GM18499 (cell line): Measurements from ENCODE around the gene TMEM184B.

Source experiments
- ATAC-seq: cut with Tn5 transposase; IDR thresholded peaks from one replicate; pipeline ENCODE4 v1.9.1; 2021; ENCODE audit warnings: moderate number of reproducible peaks; ENCODE audit not compliant: insufficient read depth, unreplicated experiment

TMEM184B gene

DNA sequence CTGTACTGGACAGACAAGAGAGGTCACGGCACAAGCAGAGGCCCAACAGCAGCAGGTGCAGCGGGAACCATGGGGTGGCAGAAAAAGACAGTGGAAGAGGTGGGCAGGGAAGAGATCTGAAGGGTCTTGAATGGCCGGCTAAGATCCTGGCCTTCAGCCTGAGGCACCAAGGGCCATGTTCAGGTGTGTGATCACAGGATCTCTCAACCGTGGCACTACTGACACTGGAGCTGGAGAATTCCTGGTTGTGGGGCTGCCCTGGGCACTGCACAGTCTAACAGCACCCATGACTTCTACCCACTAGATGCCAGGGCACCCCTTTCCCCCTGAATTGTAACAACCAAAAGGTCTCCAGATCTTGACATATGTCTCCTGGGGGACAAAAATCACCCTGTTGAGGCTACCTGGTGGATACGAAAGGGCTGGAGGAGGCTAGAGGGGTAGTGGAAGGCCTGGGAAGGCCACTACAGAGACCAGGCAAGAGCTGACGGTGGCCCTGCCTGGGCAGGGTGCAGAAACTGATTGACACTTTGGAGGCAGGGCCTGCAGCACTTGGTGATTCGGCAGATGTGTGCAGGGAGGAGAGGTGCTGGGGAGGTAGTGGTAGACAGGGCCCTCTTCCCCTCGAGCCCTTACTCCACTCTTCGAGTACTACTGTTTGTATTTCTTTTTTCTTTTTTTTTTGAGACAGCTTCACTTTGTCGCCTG lies 36.1 kb upstream of the TMEM184B start:
- ATAC-seq = no peak

DNA sequence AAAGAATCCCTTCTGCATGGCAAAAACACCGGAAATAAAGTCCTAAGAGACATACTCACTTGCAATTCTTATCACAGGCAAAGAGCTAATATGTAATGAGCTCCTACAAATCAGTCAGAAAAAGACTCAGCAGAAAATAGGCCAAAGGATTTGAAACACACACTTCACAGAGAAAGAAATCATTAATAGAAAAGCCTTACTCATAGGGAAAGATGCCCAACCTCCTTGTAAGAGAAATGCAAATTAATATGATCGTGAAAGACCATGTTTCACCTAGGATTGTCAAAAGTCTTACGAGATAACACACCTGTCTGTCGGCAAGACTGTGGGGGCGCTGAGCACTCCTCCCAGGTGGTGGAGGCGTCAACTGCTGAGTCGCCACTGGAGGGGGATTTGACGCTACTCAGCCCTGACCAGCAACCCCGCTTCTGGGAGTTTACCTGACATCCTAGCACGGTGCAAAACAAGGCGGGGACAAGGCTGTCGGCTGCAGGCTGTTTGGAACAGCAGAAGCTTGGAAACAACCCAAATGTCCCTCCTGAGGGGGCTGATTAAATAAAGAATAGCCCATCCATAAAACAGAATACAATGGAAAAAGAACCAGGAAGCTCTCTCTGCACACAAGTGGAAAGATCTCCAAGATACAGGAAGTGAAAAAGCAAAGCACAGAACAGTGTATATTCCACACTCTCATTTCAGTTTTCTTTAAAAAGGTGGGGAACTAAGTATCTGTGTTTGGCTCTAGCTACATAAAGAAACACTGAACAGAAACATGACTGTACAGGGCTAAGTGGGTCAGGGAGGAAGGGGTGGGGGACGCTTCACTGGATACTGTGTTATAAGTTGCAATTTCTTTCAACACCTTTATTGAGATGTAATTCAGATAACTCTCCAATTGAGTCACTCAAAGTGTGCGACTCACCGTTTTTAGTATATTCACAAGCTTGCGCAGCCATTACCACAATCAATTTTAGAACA lies 33.0 kb upstream of the TMEM184B start:
- no peak for ATAC-seq

- no peak for ATAC-seq
Measured at GRCh38 chr22:38304526-38304925, 31.7 kb upstream of the TMEM184B start.

- no peak for ATAC-seq
Measured at GRCh38 chr22:38303974-38304373, 31.2 kb upstream of the TMEM184B start.

DNA sequence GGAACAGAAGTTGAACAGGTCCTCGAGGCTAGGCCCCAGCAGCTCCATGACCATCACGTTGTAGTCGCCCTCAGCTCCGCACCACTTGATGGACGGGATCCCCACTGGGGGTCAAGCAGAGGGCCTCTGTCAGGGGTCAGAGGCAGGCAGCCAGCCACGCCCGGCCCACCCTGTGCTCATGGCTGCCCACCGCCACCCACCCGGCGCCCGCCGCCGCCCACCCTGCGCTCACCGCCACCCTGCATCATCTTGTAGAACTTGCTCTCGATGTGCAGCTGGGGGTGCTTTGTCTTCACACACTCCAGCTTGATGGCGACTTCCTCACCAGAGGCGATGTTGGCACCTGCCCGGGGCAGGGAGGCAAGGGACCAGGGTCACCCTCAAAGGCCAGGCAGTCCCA lies 30.1 kb upstream of the TMEM184B start:
- ATAC-seq = no peak

DNA sequence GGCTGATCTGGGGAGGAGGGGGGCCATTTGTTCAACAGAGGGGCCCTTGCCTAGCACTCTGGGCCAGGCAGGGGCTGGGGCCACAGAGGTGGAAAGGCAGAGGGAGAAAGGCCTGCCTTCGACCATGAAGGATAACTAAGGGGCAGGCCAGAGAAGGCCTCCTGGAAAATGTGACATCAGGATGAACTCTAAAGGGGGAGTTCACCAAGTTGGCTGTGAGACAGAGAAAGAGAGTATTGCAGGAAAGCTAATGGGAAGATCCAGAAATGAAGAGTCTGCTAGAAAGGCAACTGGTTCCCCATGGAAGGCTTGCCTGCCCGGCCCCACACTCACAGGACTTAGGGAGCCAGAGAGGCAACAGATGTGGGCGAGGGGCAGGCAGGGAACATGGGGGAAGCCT lies 28.1 kb upstream of the TMEM184B start:
- no peak for ATAC-seq

DNA sequence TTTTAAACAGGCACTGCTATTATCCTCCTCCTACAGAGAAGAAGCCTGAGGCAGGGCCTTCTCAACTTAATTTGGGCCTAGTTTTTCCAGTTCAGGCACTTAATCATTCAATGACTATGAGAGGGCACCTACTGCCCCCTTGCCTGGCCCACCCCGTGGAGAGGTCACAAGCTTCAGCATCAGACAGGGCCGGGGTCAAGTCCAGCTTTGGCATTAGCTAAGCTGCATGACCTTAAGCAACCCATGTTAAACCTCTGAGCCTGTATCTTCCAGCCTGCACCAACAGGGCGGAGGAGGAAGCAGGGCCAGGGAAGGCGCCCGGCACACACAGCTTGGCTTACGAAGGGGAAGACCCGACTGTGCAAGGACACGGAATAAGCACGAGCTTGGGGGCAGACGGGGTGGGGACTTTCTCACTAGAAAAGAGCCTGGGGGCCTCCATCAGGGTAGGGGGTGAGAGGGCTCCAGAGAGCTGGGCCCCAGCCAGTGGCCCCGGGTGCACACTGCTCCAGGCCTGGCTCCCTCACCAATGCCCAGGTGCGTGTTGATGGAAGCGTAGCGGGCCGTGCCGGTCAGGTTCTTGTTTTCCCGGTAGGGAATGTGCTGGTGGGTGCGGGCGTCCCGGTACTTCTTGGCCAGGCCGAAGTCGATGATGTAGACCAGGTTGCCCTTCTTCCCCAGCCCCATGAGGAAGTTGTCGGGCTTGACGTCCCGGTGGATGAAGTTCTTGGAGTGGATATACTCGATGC lies 27.6 kb upstream of the TMEM184B start:
- no peak for ATAC-seq

- ATAC-seq = no peak
Measured at GRCh38 chr22:38299770-38300102, 26.9 kb upstream of the TMEM184B start.

DNA sequence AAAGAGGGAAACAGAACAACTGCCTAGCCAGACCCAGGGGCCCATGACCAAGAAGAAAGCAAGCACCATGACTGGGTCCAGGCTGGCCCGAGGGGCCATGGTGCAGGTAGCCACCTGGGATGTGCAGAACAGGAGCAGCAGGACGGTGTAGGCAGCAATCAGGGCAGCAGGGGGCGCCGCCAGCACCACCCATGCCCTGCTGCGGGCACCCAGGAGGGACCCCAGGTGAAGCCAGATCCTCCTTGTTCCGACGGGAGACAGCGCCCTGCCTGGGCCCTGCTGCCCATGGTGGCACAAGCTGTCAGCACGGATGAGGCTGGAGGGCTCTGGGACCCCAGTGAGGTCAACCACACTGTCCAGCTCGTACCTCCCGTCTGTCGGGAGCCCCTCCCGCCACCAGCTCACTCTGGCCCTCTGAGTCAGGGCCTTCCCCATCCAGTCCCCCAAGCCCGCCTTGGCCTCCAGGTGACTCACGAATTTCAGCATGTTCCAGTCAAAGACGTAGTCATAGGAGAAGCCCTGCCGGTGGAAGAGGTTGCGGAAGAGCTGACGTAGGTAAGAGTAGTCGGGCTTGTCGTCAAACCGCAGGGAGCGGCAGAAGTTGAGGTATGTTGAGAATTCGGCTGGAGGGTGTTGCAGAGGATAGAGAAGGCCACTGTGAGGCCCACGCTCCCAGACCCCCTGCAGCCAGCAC lies 25.6 kb upstream of the TMEM184B start:
- no peak for ATAC-seq

- no peak for ATAC-seq
Measured at GRCh38 chr22:38296372-38296771, 23.6 kb upstream of the TMEM184B start.

- no peak for ATAC-seq
Measured at GRCh38 chr22:38295863-38296262, 23.1 kb upstream of the TMEM184B start.

- no peak for ATAC-seq
Measured at GRCh38 chr22:38295339-38295738, 22.5 kb upstream of the TMEM184B start.

DNA sequence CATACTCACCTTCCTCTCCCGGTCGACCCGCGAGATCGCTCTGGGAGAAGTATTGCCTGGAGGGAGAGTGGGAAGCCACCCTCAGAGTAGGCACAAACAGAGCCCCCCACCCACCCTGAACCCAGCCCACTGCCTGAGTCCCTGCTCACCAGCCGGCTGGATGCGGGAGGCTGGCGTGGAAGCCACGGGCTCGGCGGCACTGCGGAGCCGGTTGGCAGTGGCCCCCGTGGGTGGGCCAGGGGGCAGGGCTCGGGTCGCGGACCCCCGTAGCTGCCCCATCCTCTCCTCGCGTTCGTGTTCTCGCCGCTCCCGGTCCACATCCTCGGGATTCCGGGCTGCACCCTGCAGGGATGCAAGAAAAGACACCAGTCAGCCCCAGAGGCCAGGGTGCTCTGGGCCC lies 21.4 kb upstream of the TMEM184B start:
- no peak for ATAC-seq

DNA sequence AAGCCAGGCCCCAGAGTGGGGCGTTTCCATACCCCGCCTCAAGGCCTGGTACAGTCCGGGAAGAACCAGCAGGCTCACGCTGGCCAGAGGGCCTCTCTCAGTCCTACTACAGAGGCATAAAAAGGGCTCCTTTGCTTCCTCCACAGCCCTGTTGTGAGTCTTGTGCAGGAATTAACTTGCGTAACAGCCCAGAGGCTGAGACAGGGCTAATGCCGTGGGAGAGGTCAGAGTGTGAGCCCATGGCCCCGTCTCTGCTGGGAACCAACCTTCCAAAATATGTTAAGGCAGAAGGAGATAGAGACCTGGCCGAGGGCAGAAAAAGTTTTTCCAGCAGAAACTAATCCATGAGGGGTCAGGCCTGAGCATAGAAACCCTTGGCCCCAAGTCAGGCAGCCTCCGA lies 19.9 kb upstream of the TMEM184B start:
- ATAC-seq = no peak

DNA sequence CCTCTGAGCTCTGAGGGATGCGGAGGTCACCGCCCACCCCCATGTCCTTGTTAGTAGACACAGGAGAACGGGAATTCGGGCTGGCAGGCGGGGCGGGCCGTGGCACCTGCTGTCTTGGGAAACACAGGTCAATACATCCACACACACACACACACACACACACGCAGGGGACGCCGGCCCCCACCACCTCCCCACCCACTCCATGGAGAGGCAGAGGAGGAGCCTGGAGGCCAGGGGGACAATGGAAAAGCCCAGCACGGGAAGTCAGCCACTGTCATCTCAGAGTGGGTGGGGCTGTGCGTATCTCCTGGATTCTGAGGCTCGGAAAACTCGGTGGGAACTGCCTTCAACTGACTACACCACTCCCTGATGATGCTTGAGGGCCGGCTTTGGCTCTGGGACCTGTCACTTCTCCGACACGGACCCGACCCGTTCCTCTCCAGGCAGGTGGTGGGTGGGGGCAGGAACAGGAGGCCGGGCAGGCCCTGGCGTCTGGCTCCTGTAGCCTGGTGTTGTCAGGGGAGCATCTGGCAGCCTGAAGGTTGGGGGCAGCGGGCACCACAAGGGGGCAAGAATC lies 18.5 kb upstream of the TMEM184B start:
- no peak for ATAC-seq

DNA sequence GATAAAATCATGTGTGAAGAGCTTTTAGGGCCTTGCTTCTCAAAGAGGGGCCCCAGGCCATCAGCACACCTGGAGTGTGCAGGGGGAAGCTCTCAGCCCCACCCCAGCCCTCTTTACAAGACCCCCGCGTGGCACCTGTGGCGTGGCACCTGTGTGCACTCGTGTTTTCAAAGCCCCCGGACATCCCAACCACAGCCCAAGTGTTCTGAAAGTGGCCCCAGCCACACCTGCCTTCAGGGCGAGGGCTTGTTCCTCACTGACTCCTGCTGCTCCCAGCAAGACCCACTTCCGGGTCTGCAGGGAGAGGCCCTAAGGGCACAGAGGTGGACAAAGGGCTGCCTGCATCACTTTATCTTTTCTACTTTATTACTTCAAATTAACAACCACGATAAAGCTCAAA lies 17.5 kb upstream of the TMEM184B start:
- no peak for ATAC-seq

GRCh38 chr22:38289583-38290082 lies 16.8 kb upstream of the TMEM184B start:
- ATAC-seq = no peak

GRCh38 chr22:38286915-38287669 lies 14.3 kb upstream of the TMEM184B start:
- ATAC-seq = no peak

- ATAC-seq = no peak
Measured at GRCh38 chr22:38285018-38285417, 12.2 kb upstream of the TMEM184B start.
